Endothelial cell of umbilical vein (primary cell): ENCODE results near the gene DPP7. TPM values are rescaled to one million over a fixed set of nuclear protein-coding genes. Genes with fewer than 3 reads are reported as not detected.
A peak's percentile ranks its signal among the peaks of the same experiment; 100 is the strongest.

Experiments
- BruUV-seq: library from RNA; stranded (reverse); fragments of 400-500 nt; replicated peaks from 2 replicates; lab custom pipeline; 2021; lab: Mats Ljungman, UMichigan
- CTCF ChIA-PET: fragments of 300-600, 350-600 bp; sonication (Branson Sonifier 250); formaldehyde crosslinking; loops from one replicate; lab custom pipeline; 2021; ENCODE audit warnings: antibody characterized with exemption, inconsistent platforms; lab: Charles Lee
- POLR2A ChIA-PET: fragments of 300-600, 350-600 bp; sonication (Branson Sonifier 250); formaldehyde crosslinking; loops from one replicate; lab custom pipeline; 2021; ENCODE audit warnings: antibody characterized with exemption, inconsistent platforms; lab: Charles Lee
- DNase-seq: peaks from one replicate; pipeline ENCODE4 v3.0.0-alpha.2; 2011; ENCODE audit warnings: low read depth, low spot score
- FAIRE-seq: peaks from 2 replicates; lab custom pipeline; 2011; peaks lifted over from hg19 to GRCh38; lab: Jason Lieb, UNC
- H2AFZ ChIP-seq: 2 replicates; pipeline ENCODE4 v1.6.0; 2012; ENCODE audit warnings: low read depth, low read length, control low read depth, inconsistent platforms
- H3K27ac ChIP-seq: 2 replicates; pipeline ENCODE4 v1.5.1; 2011; ENCODE audit warnings: low read depth, mild to moderate bottlenecking, control low read depth, low read length, moderate library complexity; ENCODE audit not compliant: insufficient read depth
- H3K27me3 ChIP-seq, 2 experiments: 2 replicates each; pipeline versions ENCODE4 v1.6.0 to v1.6.1; 2011; ENCODE audit warnings: low read length in 2 of 2, mixed read lengths in 1 of 2; ENCODE audit not compliant: control insufficient read depth in 2 of 2, insufficient read depth in 2 of 2
- H3K36me3 ChIP-seq, 2 experiments: 2 replicates in 1 of 2; 3 replicates in 1 of 2; pipeline ENCODE4 v1.5.1; 2011; ENCODE audit warnings: low read length in 2 of 2, mild to moderate bottlenecking in 1 of 2, moderate library complexity in 1 of 2; ENCODE audit not compliant: control insufficient read depth in 2 of 2, insufficient read depth in 2 of 2; ENCODE audit errors: extremely low read depth in 1 of 2
- H3K4me1 ChIP-seq: 3 replicates; pipeline ENCODE4 v1.5.1; 2011; ENCODE audit warnings: mild to moderate bottlenecking, low read length; ENCODE audit not compliant: control insufficient read depth, insufficient read depth; ENCODE audit errors: extremely low read depth
- H3K4me2 ChIP-seq: 2 replicates; pipeline ENCODE4 v1.6.1; 2011; ENCODE audit warnings: low read length, control low read depth, mixed read lengths; ENCODE audit not compliant: insufficient read depth
- H3K4me3 ChIP-seq, 3 experiments: fragments of 200-600 bp in 1 of 3; sonication (generic), shearing (Covaris generic) in 1 of 3; replicated peaks in 1 of 3; 2 replicates each; pipeline ENCODE4 v1.5.1; 2011 to 2016; ENCODE audit warnings: control low read depth in 3 of 3, low read length in 3 of 3, mild to moderate bottlenecking in 2 of 3, inconsistent platforms in 1 of 3, low read depth in 1 of 3, moderate library complexity in 1 of 3; ENCODE audit not compliant: insufficient read depth in 1 of 3
- H3K79me2 ChIP-seq: 2 replicates; pipeline ENCODE4 v1.6.0; 2012; ENCODE audit warnings: low read length, inconsistent platforms; ENCODE audit not compliant: control insufficient read depth, insufficient read depth
- H3K9ac ChIP-seq: replicated peaks from 2 replicates; pipeline ENCODE3; 2011; ENCODE audit warnings: low read length, control low read depth; ENCODE audit not compliant: insufficient read depth; ENCODE audit errors: extremely low read depth
- H3K9me1 ChIP-seq: replicated peaks from 3 replicates; pipeline ENCODE4 v1.6.0; 2011; ENCODE audit warnings: mild to moderate bottlenecking, low read length; ENCODE audit not compliant: control insufficient read depth, insufficient read depth; ENCODE audit errors: extremely low read depth
- H3K9me3 ChIP-seq: replicated peaks from 2 replicates; pipeline ENCODE4 v1.5.1; 2012; ENCODE audit warnings: low read length, inconsistent platforms; ENCODE audit not compliant: control insufficient read depth, insufficient read depth
- H4K20me1 ChIP-seq: replicated peaks from 2 replicates; pipeline ENCODE3; 2011; ENCODE audit warnings: mild to moderate bottlenecking, low read length; ENCODE audit not compliant: control insufficient read depth, insufficient read depth; ENCODE audit errors: extremely low read depth
- CTCF ChIP-seq, 2 donors: IDR thresholded peaks; 1 replicate in 1 of 2; 2 replicates in 1 of 2; pipeline ENCODE4 v1.5.1; 2011; ENCODE audit warnings: low read length in 2 of 2, mild to moderate bottlenecking in 2 of 2, moderate library complexity in 2 of 2, control low read depth in 1 of 2, inconsistent platforms in 1 of 2, low read depth in 1 of 2; ENCODE audit not compliant: insufficient read depth in 1 of 2; ENCODE audit errors: extremely low read depth in 1 of 2
- EZH2 ChIP-seq: IDR thresholded peaks from 2 replicates; pipeline ENCODE4 v1.6.1; 2012; ENCODE audit warnings: borderline replicate concordance, low read depth, mild to moderate bottlenecking, moderate library complexity, low read length, inconsistent platforms; ENCODE audit not compliant: severe bottlenecking
- FOS ChIP-seq: IDR thresholded peaks from 2 replicates; pipeline ENCODE4 v1.6.1; 2011; ENCODE audit warnings: mild to moderate bottlenecking, low read length, moderate library complexity, borderline replicate concordance; ENCODE audit not compliant: insufficient read depth
- GATA2 ChIP-seq: IDR thresholded peaks from 2 replicates; pipeline ENCODE4 v1.7.0; 2011; ENCODE audit warnings: low read depth, mild to moderate bottlenecking, moderate library complexity, mixed read lengths, low read length; ENCODE audit not compliant: insufficient read length, insufficient read depth
- JUN ChIP-seq: IDR thresholded peaks from 2 replicates; pipeline ENCODE4 v1.6.1; 2011; ENCODE audit warnings: borderline replicate concordance, low read depth; ENCODE audit not compliant: insufficient read length, insufficient read depth
- MAX ChIP-seq: IDR thresholded peaks from 2 replicates; pipeline ENCODE4 v1.6.1; 2011; ENCODE audit not compliant: insufficient read depth, insufficient read length
- MYC ChIP-seq: IDR thresholded peaks from one replicate; pipeline ENCODE4 v1.6.1; 2011; ENCODE audit warnings: mild to moderate bottlenecking, low read depth, low read length
- POLR2A ChIP-seq: IDR thresholded peaks from 2 replicates; pipeline ENCODE4 v1.6.1; 2012; ENCODE audit warnings: low read depth, mild to moderate bottlenecking, control low read depth, low read length
- POLR2AphosphoS5 ChIP-seq: IDR thresholded peaks from 2 replicates; pipeline ENCODE4 v1.6.1; 2012; ENCODE audit warnings: low read depth, mild to moderate bottlenecking, control low read depth, low read length, moderate library complexity; ENCODE audit not compliant: insufficient read depth
- dilution Hi-C: fragments of 300-500 bp; cut with MboI; formaldehyde crosslinking; loops from one replicate; pipeline ENCODE4 v1.15.0; 2019; ENCODE audit warnings: low sequenced_read_pairs; ENCODE audit not compliant: extremely low pct_ligation_motif_present
- intact Hi-C: fragments of 100-400 bp; cut with micrococcal nuclease; formaldehyde crosslinking; loops from one replicate; pipeline ENCODE4 v1.10.0; 2022
- polyA plus RNA-seq, 4 experiments: library from polyadenylated mRNA; depleted of rRNA in 3 of 4; stranded (reverse) in 3 of 4; unstranded in 1 of 4; fragments of >200 nt; gene quantifications; 2 replicates each; pipeline versions ENCODE4 v1.2.1 to v1.2.3, GENCODE V29; 2011 to 2012; ENCODE audit warnings: missing spikeins in 1 of 4
- total RNA-seq: library from RNA; stranded (reverse); gene quantifications from 2 replicates; pipeline ENCODE4 v1.2.3, GENCODE V29; 2021

Gene DPP7
- total and polyA plus RNA-seq, 2 donors (not counting 3 experiments of a cell fraction or from before 2014, with no cell fraction given), result 149 to 200 TPM

- H3K27me3 ChIP-seq, result peaks cover 23 to 30% of the 10 kb centered on the region in 2 experiments
- peak; percentile 14 for DNase-seq
- ChIA-PET CTCF (interaction anchor here (1.2 to 1.8 kb wide), 4 partner anchors 8 to 74 kb away, joined by 4 to 12 read pairs (median 6); no protein-coding TSS in a partner anchor), POLR2A (interaction anchor here (0.8 kb wide), 1 partner anchor 61 kb away, joined by 4 read pairs; no protein-coding TSS in a partner anchor)
- no peaks in the 10 kb centered on the region for H3K79me2 ChIP-seq
- FAIRE-seq, result no peak
- dilution Hi-C loops (no loop called here), intact Hi-C loops (no loop called here)
- no peaks in the 10 kb centered on the region for H3K9me3 ChIP-seq
- H3K4me1 ChIP-seq, result peaks cover 3% of the 10 kb centered on the region
- no peaks in the 10 kb centered on the region for H4K20me1 ChIP-seq
- H3K36me3 ChIP-seq, result no peaks in the 10 kb centered on the region
- TF ChIP-seq MAX (no peak), EZH2 (peak; percentile 93)
- no peak overlapping the region for H3K9ac ChIP-seq
- H3K27ac ChIP-seq, result no peak overlapping the region
- peak overlapping the region; percentile 48 for H3K4me2 ChIP-seq
- H3K4me3 ChIP-seq, result peak overlapping the region in 2 of 3 experiments; percentile 11 to 24
- peak overlapping the region; percentile 88 for H2AFZ ChIP-seq
- no TSS peak for BruUV-seq
- H3K9me1 ChIP-seq, result no peaks in the 10 kb centered on the region
Measured at GRCh38 chr9:137162505-137163364, 48.2 kb upstream of the DPP7 start.

- Histone ChIP-seq H3K27me3 (peaks cover 16 to 29% of the 10 kb centered on the region in 2 experiments), H3K4me1 (peaks cover 3% of the 10 kb centered on the region), H3K9ac (no peak overlapping the region), H3K27ac (no peak overlapping the region), H4K20me1 (no peaks in the 10 kb centered on the region), H2AFZ (no peak overlapping the region), H3K9me1 (no peaks in the 10 kb centered on the region), H3K4me3 (no peak overlapping the region), H3K9me3 (no peaks in the 10 kb centered on the region), H3K36me3 (no peaks in the 10 kb centered on the region), H3K79me2 (no peaks in the 10 kb centered on the region), H3K4me2 (no peak overlapping the region)
- FAIRE-seq, result no peak
- CTCF ChIA-PET, result interaction anchor here (1.2 to 1.5 kb wide), 2 partner anchors 9 to 14 kb away, joined by 4 to 12 read pairs; no protein-coding TSS in a partner anchor
- intact Hi-C loops (no loop called here), dilution Hi-C loops (no loop called here)
- no TSS peak for BruUV-seq
- POLR2A ChIA-PET, result no interaction called here
- TF ChIP-seq MAX (no peak), FOS (no peak), EZH2 (no peak), MYC (no peak), JUN (no peak), POLR2A (no peak), CTCF (IDR thresholded peaks at IDR 0.05; ENCODE audit: extremely low read depth in 1 of 2, insufficient read depth in 1 of 2, low read depth in 1 of 2, low read length in 2 of 2) (no peak), POLR2AphosphoS5 (no peak), GATA2 (no peak)
- no peak for DNase-seq
Measured at GRCh38 chr9:137161558-137162486, 47.3 kb upstream of the DPP7 start.
